H9 (cell line): Measurements from ENCODE around the gene MARCHF9. TPM values are rescaled to one million over a fixed set of nuclear protein-coding genes. Genes with fewer than 3 reads are reported as not detected.
A peak's percentile ranks its signal among the peaks of the same experiment; 100 is the strongest.

Source experiments
- DNase-seq: peaks from one replicate; pipeline ENCODE4 v3.0.0-alpha.2; 2017
- H2AFZ ChIP-seq: one replicate; pipeline ENCODE4 v1.6.1; 2013; ENCODE audit warnings: mild to moderate bottlenecking, low read length, control low read depth, moderate library complexity
- H2AK5ac ChIP-seq: 2 replicates; pipeline ENCODE4 v1.6.1; 2013; ENCODE audit warnings: low read length, control low read depth, mixed read lengths; ENCODE audit not compliant: insufficient read length
- H2BK120ac ChIP-seq: one replicate; pipeline ENCODE4 v1.6.1; 2013; ENCODE audit warnings: low read depth, mild to moderate bottlenecking, low read length, control low read depth, inconsistent platforms; ENCODE audit not compliant: poor library complexity, severe bottlenecking
- H2BK12ac ChIP-seq: 2 replicates; pipeline ENCODE4 v1.6.1; 2013; ENCODE audit warnings: low read length, control low read depth, mixed read lengths, low read depth; ENCODE audit not compliant: insufficient read length
- H2BK15ac ChIP-seq: 2 replicates; pipeline ENCODE4 v1.6.1; 2013; ENCODE audit warnings: low read depth, low read length, control low read depth
- H2BK20ac ChIP-seq: one replicate; pipeline ENCODE4 v1.6.1; 2013; ENCODE audit warnings: low read depth, mild to moderate bottlenecking, low read length, control low read depth, inconsistent platforms; ENCODE audit not compliant: poor library complexity, severe bottlenecking
- H2BK5ac ChIP-seq: 2 replicates; pipeline ENCODE4 v1.6.1; 2013; ENCODE audit warnings: low read length, control low read depth, mixed read lengths; ENCODE audit not compliant: insufficient read length
- H3K14ac ChIP-seq: 2 replicates; pipeline ENCODE4 v1.6.1; 2013; ENCODE audit warnings: low read length, control low read depth; ENCODE audit not compliant: insufficient read depth
- H3K18ac ChIP-seq: 2 replicates; pipeline ENCODE4 v1.6.1; 2013; ENCODE audit warnings: low read depth, mild to moderate bottlenecking, mixed read lengths, low read length, control low read depth; ENCODE audit not compliant: insufficient read length
- H3K23ac ChIP-seq: 2 replicates; pipeline ENCODE4 v1.6.1; 2013; ENCODE audit warnings: low read length, control low read depth, mixed read lengths, low read depth; ENCODE audit not compliant: insufficient read length
- H3K23me2 ChIP-seq: 2 replicates; pipeline ENCODE4 v1.6.1; 2013; ENCODE audit warnings: low read depth, mild to moderate bottlenecking, mixed read lengths, low read length, control low read depth; ENCODE audit not compliant: insufficient read length, poor library complexity, severe bottlenecking
- H3K27ac ChIP-seq: 2 replicates; pipeline ENCODE4 v1.5.1; 2013; ENCODE audit warnings: low read length, control low read depth, mixed read lengths, low read depth; ENCODE audit not compliant: insufficient read length
- H3K27me3 ChIP-seq: 2 replicates; pipeline ENCODE4 v1.6.1; 2013; ENCODE audit warnings: low read length, control low read depth, inconsistent platforms; ENCODE audit not compliant: insufficient read depth
- H3K4ac ChIP-seq: 2 replicates; pipeline ENCODE4 v1.6.1; 2013; ENCODE audit warnings: low read depth, mild to moderate bottlenecking, control low read depth, inconsistent platforms, low read length, moderate library complexity
- H3K4me1 ChIP-seq: 2 replicates; pipeline ENCODE4 v1.6.1; 2013; ENCODE audit warnings: low read length, control low read depth, inconsistent platforms; ENCODE audit not compliant: insufficient read depth
- H3K4me2 ChIP-seq: 2 replicates; pipeline ENCODE4 v1.6.1; 2013; ENCODE audit warnings: low read length, control low read depth, mixed read lengths; ENCODE audit not compliant: insufficient read length, insufficient read depth
- H3K56ac ChIP-seq: 2 replicates; pipeline ENCODE4 v1.6.1; 2013; ENCODE audit warnings: low read depth, mild to moderate bottlenecking, mixed read lengths, low read length, control low read depth; ENCODE audit not compliant: insufficient read length
- H3K79me1 ChIP-seq: 2 replicates; pipeline ENCODE4 v1.6.1; 2013; ENCODE audit warnings: low read depth, mild to moderate bottlenecking, moderate library complexity, low read length, control low read depth, inconsistent platforms; ENCODE audit not compliant: insufficient read depth, poor library complexity, severe bottlenecking
- H3K79me2 ChIP-seq: 2 replicates; pipeline ENCODE4 v1.6.1; 2013; ENCODE audit warnings: low read length, control low read depth, inconsistent platforms; ENCODE audit not compliant: insufficient read depth
- H3K9ac ChIP-seq: 2 replicates; pipeline ENCODE4 v1.6.1; 2013; ENCODE audit warnings: low read length, control low read depth, mixed read lengths; ENCODE audit not compliant: insufficient read length; ENCODE audit errors: extremely low read depth
- H3K9me3 ChIP-seq: one replicate; pipeline ENCODE4 v1.6.1; 2013; ENCODE audit warnings: low read depth, low read length, inconsistent platforms; ENCODE audit not compliant: control insufficient read depth
- H3T11ph ChIP-seq: one replicate; pipeline ENCODE4 v1.6.1; 2013; ENCODE audit warnings: mild to moderate bottlenecking, low read length, control low read depth, inconsistent platforms
- H4K20me1 ChIP-seq: one replicate; pipeline ENCODE4 v1.6.1; 2013; ENCODE audit not compliant: control insufficient read depth, insufficient read length, insufficient read depth
- H4K5ac ChIP-seq: 2 replicates; pipeline ENCODE4 v1.6.1; 2013; ENCODE audit warnings: low read depth, mild to moderate bottlenecking, mixed read lengths, low read length, control low read depth; ENCODE audit not compliant: insufficient read length
- H4K8ac ChIP-seq: replicated peaks from 2 replicates; pipeline ENCODE4 v1.6.1; 2013; ENCODE audit warnings: low read length, control low read depth, mixed read lengths, low read depth; ENCODE audit not compliant: insufficient read length
- H4K91ac ChIP-seq: 2 replicates; pipeline ENCODE4 v1.6.1; 2013; ENCODE audit warnings: low read depth, mild to moderate bottlenecking, moderate library complexity, mixed read lengths, low read length, control low read depth; ENCODE audit not compliant: insufficient read length
- H3K27ac Mint-ChIP-seq, 3 experiments: 2 replicates in 2 of 3; 3 replicates in 1 of 3; pipeline ENCODE4 v1.8.0; 2020 to 2021; ENCODE audit warnings: mixed read lengths in 3 of 3, mild to moderate bottlenecking in 1 of 3, moderate library complexity in 1 of 3
- H3K27me3 Mint-ChIP-seq: 2 replicates; pipeline ENCODE4 v1.8.0; 2021; ENCODE audit warnings: low read depth, mild to moderate bottlenecking, moderate library complexity, mixed read lengths
- H3K36me3 Mint-ChIP-seq, 3 experiments: 2 replicates in 2 of 3; 3 replicates in 1 of 3; pipeline ENCODE4 v1.8.0; 2020 to 2021; ENCODE audit warnings: low read depth in 3 of 3, mixed read lengths in 3 of 3; ENCODE audit not compliant: insufficient read depth in 1 of 3
- H3K4me1 Mint-ChIP-seq, 2 experiments: 2 replicates each; pipeline ENCODE4 v1.8.0; 2020; ENCODE audit warnings: mixed read lengths in 2 of 2
- H3K4me3 Mint-ChIP-seq, 2 experiments: 2 replicates in 1 of 2; 3 replicates in 1 of 2; pipeline ENCODE4 v1.8.0; 2020 to 2021; ENCODE audit warnings: mild to moderate bottlenecking in 2 of 2, mixed read lengths in 2 of 2, moderate library complexity in 1 of 2
- H3K9me3 Mint-ChIP-seq, 2 experiments: 2 replicates in 1 of 2; 3 replicates in 1 of 2; pipeline ENCODE4 v1.8.0; 2020; ENCODE audit warnings: mild to moderate bottlenecking in 2 of 2, mixed read lengths in 2 of 2, moderate library complexity in 1 of 2
- WGBS: extraction: QIAGEN DNeasy Blood & Tissue Kit; methylation state at CpG from one replicate; pipeline ENCODE4 v1.1.7; 2013; ENCODE audit warnings: missing lambda C conversion rate, low lambda C conversion rate, mixed read lengths; ENCODE audit not compliant: insufficient read length; ENCODE audit errors: extremely low coverage; 5-methylcytosine and 5-hydroxymethylcytosine counted together
- total RNA-seq: library from RNA; stranded (reverse); gene quantifications from 2 replicates; pipeline ENCODE4 v1.2.1, GENCODE V29; 2021
- TF ChIP-seq, protein P1 (sequence below): fragments of 200-600 bp; sonication (generic); conservative IDR thresholded peaks from 3 replicates; pipeline ENCODE4 v1.8.0; 2021; ENCODE audit warnings: antibody characterized with exemption, mild to moderate bottlenecking

The MARCHF9 gene
- total RNA-seq, 1 experiment from 2014 or later, result 20.5 TPM

- H3K36me3 Mint-ChIP-seq, result peaks cover 7 to 20% (median 15%) of the 10 kb centered on the region in 3 experiments; a peak in 6 of 7 replicates
- no peak overlapping the region for H2BK15ac ChIP-seq
- H3K9me3 Mint-ChIP-seq, result no peaks in the 10 kb centered on the region
- H3K27ac Mint-ChIP-seq, result no peak overlapping the region
- TF ChIP-seq, protein P1, sequence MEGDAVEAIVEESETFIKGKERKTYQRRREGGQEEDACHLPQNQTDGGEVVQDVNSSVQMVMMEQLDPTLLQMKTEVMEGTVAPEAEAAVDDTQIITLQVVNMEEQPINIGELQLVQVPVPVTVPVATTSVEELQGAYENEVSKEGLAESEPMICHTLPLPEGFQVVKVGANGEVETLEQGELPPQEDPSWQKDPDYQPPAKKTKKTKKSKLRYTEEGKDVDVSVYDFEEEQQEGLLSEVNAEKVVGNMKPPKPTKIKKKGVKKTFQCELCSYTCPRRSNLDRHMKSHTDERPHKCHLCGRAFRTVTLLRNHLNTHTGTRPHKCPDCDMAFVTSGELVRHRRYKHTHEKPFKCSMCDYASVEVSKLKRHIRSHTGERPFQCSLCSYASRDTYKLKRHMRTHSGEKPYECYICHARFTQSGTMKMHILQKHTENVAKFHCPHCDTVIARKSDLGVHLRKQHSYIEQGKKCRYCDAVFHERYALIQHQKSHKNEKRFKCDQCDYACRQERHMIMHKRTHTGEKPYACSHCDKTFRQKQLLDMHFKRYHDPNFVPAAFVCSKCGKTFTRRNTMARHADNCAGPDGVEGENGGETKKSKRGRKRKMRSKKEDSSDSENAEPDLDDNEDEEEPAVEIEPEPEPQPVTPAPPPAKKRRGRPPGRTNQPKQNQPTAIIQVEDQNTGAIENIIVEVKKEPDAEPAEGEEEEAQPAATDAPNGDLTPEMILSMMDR, result no peak
- no peak overlapping the region for H2BK20ac ChIP-seq
- no peak overlapping the region for H4K8ac ChIP-seq
- peak overlapping the region; percentile 80 for H3K4me2 ChIP-seq
- H2BK5ac ChIP-seq, result no peak overlapping the region
- no peaks in the 10 kb centered on the region for H4K20me1 ChIP-seq
- H3T11ph ChIP-seq, result no peak overlapping the region
- H3K56ac ChIP-seq, result no peak overlapping the region
- H3K27me3 Mint-ChIP-seq, result peaks cover 48% of the 10 kb centered on the region
- H3K27ac ChIP-seq, result no peak overlapping the region
- no peak overlapping the region for H4K91ac ChIP-seq
- no peak overlapping the region for H3K9ac ChIP-seq
- H3K23me2 ChIP-seq, result peaks cover 25% of the 10 kb centered on the region
- no peak overlapping the region for H2BK120ac ChIP-seq
- DNase-seq, result peak; percentile 59
- no peaks in the 10 kb centered on the region for H3K79me2 ChIP-seq
- H2BK12ac ChIP-seq, result no peak overlapping the region
- no peak overlapping the region for H2AFZ ChIP-seq
- H3K23ac ChIP-seq, result no peak overlapping the region
- no CpG with 5 or more reads among the region's 17 CpGs for WGBS
- H3K4me1 ChIP-seq, result peaks cover 3% of the 10 kb centered on the region; the same call in 1 of the 2 replicates
- no peak overlapping the region for H3K18ac ChIP-seq
- H3K4me1 Mint-ChIP-seq, result peaks cover 27 to 40% of the 10 kb centered on the region in 2 experiments
- H3K4me3 Mint-ChIP-seq, result peak overlapping the region; percentile 57 to 75
- H2AK5ac ChIP-seq, result no peak overlapping the region
- H3K79me1 ChIP-seq, result no peaks in the 10 kb centered on the region
- H3K27me3 ChIP-seq, result peaks cover 31% of the 10 kb centered on the region; the same call in 1 of the 2 replicates
- no peaks in the 10 kb centered on the region for H3K9me3 ChIP-seq
- no peak overlapping the region for H4K5ac ChIP-seq
- H3K4ac ChIP-seq, result no peak overlapping the region
- no peak overlapping the region; the same call in 1 of the 2 replicates for H3K14ac ChIP-seq
Measured at GRCh38 chr12:57764662-57765002, 9.7 kb downstream of the MARCHF9 start.
